HL-60 (cell line): ENCODE results near the gene PDE1C.
"Not testable (repeated sequence)": the region's sequence is repeated elsewhere in the genome, so short reads cannot be mapped to it uniquely, and the experiment has no call there.

Source experiments
- DNase-seq, 2 experiments: peaks; one replicate each; pipeline ENCODE4 v3.0.0-alpha.2; 2010 to 2020; ENCODE audit warnings: low read depth in 1 of 2, low spot score in 1 of 2
- H3K27ac ChIP-seq: fragments of 250-450 bp; sonication (Bioruptor Pico); replicated peaks from 2 replicates; pipeline ENCODE4 v1.5.1; 2020; ENCODE audit warnings: mild to moderate bottlenecking, moderate library complexity
- H3K27me3 ChIP-seq: fragments of 250-450 bp; sonication (Bioruptor Pico); 2 replicates; pipeline ENCODE4 v1.5.1; 2021; ENCODE audit warnings: mild to moderate bottlenecking, moderate library complexity; ENCODE audit not compliant: insufficient read depth, poor library complexity, severe bottlenecking
- H3K4me3 ChIP-seq: replicated peaks from 2 replicates; pipeline ENCODE4 v1.5.1; 2011; ENCODE audit warnings: mild to moderate bottlenecking, control low read depth, low read length; ENCODE audit not compliant: insufficient read depth
- CTCF ChIP-seq: IDR thresholded peaks from one replicate; pipeline ENCODE4 v1.5.1; 2011; ENCODE audit warnings: low read length, control low read depth, inconsistent platforms; ENCODE audit not compliant: insufficient read depth
- GABPA ChIP-seq: IDR thresholded peaks from 2 replicates; pipeline ENCODE4 v1.6.1; 2012; ENCODE audit warnings: low read depth
- POLR2AphosphoS5 ChIP-seq: IDR thresholded peaks from 2 replicates; pipeline ENCODE4 v1.6.1; 2012; ENCODE audit warnings: low read depth
- REST ChIP-seq: IDR thresholded peaks from 2 replicates; pipeline ENCODE4 v1.6.1; 2012; ENCODE audit warnings: low read depth; ENCODE audit not compliant: insufficient replicate concordance
- SPI1 ChIP-seq: IDR thresholded peaks from 2 replicates; pipeline ENCODE4 v1.6.1; 2012; ENCODE audit warnings: low read depth, mild to moderate bottlenecking, borderline replicate concordance

The PDE1C gene

GRCh38 chr7:32079510-32079909, 9.3 kb upstream of the PDE1C start:
- no peak for DNase-seq
- H3K27ac ChIP-seq: no peak overlapping the region
- H3K27me3 ChIP-seq: no peaks in the 10 kb centered on the region
- TF ChIP-seq GABPA (no peak), CTCF (no peak), POLR2AphosphoS5 (no peak), SPI1 (no peak), REST (no peak)
- H3K4me3 ChIP-seq: no peak overlapping the region

GRCh38 chr7:32078824-32079223, 8.6 kb upstream of the PDE1C start:
- TF ChIP-seq GABPA: no peak
- Histone ChIP-seq H3K4me3 (no peak overlapping the region), H3K27ac (no peak overlapping the region), H3K27me3 (peaks cover 6% of the 10 kb centered on the region)
- no peak for DNase-seq

- no peak overlapping the region for H3K4me3 ChIP-seq
- no peak overlapping the region for H3K27ac ChIP-seq
- TF ChIP-seq POLR2AphosphoS5: no peak
- TF ChIP-seq SPI1: no peak
- TF ChIP-seq REST: no peak
- TF ChIP-seq GABPA: no peak
- TF ChIP-seq CTCF: no peak
- peaks cover 13% of the 10 kb centered on the region for H3K27me3 ChIP-seq
- DNase-seq: no peak
These were observed 7.6 kb upstream of the PDE1C start for GRCh38 chr7:32077806-32078205.

GRCh38 chr7:32076802-32077201, 6.6 kb upstream of the PDE1C start:
- not testable (repeated sequence) for H3K4me3 ChIP-seq, H3K27ac ChIP-seq, DNase-seq
- peaks cover 22% of the 10 kb centered on the region for H3K27me3 ChIP-seq

GRCh38 chr7:32075612-32076011, 5.4 kb upstream of the PDE1C start:
- no peak overlapping the region for H3K4me3 ChIP-seq
- peaks cover 26% of the 10 kb centered on the region for H3K27me3 ChIP-seq
- no peak for DNase-seq
- TF ChIP-seq REST: no peak
- no peak for TF ChIP-seq GABPA
- TF ChIP-seq CTCF: no peak
- TF ChIP-seq SPI1: no peak
- TF ChIP-seq POLR2AphosphoS5: no peak
- no peak overlapping the region for H3K27ac ChIP-seq
